Measurements from ENCODE around the gene TDG.
"Not testable (repeated sequence)": the region's sequence is repeated elsewhere in the genome, so short reads cannot be mapped to it uniquely, and the experiment has no call there.

TDG gene

GRCh38 chr12:103962493-103962892, 3.2 kb upstream of the TDG start:
- DNase-seq = no peak

GRCh38 chr12:103964805-103965204, 867 bp upstream of the TDG start:
- DNase-seq = no peak

GRCh38 chr12:103965255-103965589, 450 bp upstream of the TDG start:
- no peak for DNase-seq

GRCh38 chr12:103966736-103967135, 1.1 kb downstream of the TDG start:
- DNase-seq = no peak

- DNase-seq = no peak
Observed at GRCh38 chr12:103969391-103969790, 3.7 kb downstream of the TDG start.

GRCh38 chr12:103973909-103974308, 8.2 kb downstream of the TDG start:
- DNase-seq = no peak

DNA sequence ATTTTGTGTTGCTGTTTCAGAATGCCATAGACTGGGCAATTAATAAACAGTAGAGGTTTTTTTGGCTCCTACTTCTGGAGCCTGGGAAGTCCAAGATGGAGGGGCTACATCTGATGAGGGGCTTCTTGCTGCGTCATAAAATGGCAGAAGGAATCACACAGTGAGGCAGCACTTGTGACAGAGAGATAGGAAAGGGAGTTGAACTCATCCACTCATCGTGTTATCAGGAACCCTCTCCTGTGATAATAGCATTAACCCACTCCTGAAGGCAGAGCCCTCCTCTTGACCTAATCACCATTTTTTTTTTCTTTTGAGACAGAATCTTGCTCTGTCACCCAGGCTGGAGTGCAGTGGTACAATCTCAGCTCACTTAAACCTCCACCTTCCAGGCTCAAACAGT, 9.7 kb downstream of the TDG start:
- DNase-seq = no peak

- no peak for DNase-seq
Observed at GRCh38 chr12:103978384-103978982, 12.8 kb downstream of the TDG start.

DNA sequence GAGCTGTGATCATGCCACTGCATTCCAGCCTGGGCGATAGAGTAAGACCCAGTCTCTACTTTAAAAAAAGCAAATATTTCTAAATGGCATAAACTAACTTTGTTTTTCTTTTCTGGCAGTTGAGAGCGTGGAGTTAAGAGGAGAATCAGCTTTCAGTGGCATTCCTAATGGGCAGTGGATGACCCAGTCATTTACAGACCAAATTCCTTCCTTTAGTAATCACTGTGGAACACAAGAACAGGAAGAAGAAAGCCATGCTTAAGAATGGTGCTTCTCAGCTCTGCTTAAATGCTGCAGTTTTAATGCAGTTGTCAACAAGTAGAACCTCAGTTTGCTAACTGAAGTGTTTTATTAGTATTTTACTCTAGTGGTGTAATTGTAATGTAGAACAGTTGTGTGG, 21.2 kb downstream of the TDG start:
- DNase-seq = no peak

- no peak for DNase-seq
Observed at GRCh38 chr12:103994235-103994634, 28.6 kb downstream of the TDG start.

DNA sequence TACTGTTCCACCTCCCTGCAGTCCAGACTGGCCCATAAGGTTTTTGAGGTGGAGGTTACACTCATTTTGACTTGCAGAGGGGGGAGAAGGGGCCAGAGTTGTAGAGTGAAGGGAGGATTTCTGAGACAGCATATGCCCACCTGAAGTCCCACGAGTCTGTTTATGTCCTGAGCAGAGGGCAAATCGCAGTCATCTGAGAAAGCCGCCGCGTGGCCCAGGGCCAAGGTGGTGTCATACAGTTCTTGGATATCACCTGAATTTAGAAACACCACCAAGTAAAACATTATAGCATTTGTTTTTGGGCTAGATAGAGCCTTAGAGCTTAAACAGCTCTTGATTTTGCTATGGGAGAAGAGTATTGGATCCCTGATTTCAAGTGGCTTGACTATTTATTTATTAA, 30.9 kb downstream of the TDG start:
- DNase-seq = no peak

DNA sequence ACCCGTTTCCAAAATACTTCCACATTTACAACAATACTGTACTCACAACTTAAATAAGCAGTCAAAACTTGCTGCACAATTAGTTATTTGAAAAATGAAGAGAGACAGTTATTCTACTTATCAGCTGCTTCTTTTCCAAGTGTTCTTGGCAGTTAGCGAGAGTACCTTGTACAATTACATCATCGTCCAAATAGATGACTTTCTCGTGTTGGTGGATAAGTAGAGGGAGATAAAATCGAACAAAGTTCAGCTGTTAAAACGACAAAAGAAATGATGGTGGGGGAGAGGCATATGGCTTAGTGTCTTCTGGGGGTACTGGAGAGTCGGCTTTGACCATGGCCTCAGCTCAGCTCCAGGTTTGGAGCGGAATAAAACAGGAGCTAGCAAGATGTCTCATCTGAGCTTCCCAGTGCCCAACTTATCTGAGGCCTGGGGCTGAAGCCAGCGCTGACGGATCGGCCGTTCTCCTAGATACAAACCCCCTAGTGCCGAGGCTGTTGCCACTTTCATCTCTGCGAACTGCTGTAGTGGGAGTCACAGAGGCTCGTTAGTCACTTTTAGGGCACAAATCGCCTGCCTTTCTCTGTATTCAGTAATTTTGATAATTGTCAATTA, 31.7 kb downstream of the TDG start:
- no peak for DNase-seq

DNA sequence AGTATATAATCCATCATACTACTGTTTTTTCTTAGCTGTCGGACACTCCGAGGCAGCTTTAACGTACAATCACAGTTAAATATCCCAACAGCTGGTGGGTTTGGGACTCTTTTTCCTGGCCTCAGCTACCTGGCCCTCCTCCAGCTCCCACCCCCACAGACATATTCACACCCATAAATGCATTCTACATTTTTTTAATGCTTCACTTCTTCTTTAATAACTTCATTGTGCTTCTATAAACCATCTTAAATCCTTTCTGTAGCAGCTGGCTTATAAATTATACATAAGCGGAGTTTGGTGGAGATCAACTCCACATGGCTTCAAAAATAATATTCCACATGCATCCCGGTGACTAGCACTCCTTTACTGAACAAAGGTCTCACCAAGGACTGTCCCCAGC, 33.3 kb downstream of the TDG start:
- DNase-seq = no peak

DNA sequence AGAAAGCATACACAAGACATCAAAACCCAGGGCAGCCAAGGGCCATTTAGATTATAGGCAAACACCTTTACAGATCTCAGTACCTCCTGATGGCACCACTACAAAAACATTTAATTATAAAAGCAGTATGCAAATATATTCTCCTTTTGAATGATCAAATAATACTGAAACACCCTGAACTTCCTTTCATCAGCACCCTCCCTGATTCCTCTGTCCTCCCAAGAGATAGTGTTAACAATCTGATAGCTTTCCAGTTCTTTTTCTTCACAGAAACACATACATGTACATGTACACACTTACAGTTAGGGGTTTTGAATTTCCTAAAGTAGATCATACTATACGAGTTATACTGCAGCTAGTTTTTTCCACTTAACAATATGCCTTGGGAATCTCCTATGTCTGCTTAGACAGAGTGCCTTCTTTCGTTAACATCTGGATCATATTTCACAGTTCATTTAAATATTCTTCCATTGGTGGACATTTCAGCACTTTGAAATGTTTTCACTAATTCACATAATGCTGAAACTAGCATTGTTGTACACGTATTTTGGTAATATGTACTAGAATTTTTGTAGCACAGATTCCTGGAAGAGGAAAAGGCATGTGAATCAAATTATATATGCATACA, 35.2 kb downstream of the TDG start:
- no peak for DNase-seq

DNA sequence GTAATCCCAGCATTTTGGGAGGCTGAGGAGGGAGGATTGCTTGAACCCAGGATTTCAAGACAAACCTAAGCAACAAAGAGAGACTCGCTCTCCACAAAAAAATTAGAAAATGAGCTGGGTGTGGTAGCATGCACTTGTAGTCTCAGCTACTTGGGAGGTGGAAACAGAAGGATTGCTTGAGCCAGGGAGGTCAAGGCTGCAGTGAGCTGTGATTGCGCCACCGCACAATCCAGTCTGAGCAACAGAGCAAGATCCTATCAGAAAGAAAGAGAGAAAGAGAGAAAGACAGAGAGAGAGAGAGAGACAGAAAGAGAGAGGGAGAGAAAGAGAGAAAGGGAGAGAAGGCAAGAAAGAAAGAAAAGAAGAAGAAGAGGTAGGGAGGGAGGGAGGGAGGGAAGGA, 37.0 kb downstream of the TDG start:
- DNase-seq = no peak

DNA sequence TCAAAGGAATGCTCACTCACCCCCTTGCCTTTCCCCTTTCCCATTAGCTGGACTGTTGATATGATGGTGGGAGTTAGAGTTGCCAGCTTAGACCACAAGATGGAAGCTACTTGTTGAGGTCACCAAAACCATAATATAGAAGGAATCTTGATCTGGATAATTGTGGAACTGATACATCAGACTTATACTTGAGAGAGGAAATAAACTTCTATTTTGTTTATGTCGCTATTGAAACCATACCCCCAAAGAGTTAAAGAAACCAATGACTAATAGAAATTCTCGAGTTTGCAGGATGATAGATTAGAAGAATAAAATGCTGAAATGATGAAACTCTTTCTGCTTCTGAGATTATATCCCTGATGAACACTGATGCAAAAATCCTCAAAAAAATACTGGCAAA, 37.9 kb downstream of the TDG start:
- no peak for DNase-seq

- no peak for DNase-seq
Observed at GRCh38 chr12:104006929-104007328, 41.3 kb downstream of the TDG start.

DNA sequence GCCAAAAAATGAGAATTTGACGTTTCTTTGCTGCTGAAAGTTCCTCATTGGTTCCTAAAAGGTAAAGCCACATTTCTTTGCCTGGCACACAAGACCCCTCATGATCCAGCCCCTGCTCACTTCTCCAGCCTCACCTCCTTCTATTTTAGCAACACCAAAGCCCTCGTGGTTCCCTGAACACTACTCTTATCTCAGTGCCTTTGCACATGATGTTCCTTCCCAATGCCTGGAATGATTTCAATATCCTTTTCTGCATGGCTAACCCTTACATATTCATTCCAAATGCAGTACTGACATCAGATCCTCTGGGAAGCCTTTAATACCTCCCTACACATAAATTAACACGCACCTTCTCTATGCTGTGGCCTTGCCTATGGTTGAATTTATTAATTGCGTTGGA, 44.4 kb downstream of the TDG start:
- DNase-seq = no peak

DNA sequence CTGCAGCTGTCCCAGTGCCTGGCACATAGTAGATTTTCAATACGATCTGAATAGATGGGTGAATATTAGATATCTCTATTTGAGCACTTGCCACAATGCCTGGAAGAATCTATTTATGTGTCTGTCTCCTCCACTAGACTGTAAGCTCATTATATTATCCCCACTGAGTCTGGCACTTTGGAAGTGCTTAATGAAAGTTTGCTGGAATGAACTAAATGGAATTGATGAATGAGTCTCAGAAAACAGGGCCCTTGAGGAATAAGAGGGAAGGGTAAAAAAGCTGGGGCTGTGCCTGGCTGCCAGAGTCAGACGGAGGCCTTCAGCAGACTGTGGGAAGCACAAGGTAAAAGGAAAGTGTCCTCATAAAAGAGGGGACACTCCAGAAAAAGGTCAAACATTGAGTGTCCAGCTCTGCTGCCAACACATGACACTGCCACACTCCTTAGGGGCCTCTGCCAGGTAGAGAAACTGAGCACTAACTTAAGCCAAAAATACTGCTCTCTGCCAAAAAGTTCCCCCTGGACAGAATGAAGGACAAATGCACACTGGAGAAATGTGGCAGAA, 45.0 kb downstream of the TDG start:
- DNase-seq = no peak

GRCh38 chr12:104011253-104011652, 45.6 kb downstream of the TDG start:
- DNase-seq = no peak

GRCh38 chr12:104012331-104012730, 46.7 kb downstream of the TDG start:
- no peak for DNase-seq

DNA sequence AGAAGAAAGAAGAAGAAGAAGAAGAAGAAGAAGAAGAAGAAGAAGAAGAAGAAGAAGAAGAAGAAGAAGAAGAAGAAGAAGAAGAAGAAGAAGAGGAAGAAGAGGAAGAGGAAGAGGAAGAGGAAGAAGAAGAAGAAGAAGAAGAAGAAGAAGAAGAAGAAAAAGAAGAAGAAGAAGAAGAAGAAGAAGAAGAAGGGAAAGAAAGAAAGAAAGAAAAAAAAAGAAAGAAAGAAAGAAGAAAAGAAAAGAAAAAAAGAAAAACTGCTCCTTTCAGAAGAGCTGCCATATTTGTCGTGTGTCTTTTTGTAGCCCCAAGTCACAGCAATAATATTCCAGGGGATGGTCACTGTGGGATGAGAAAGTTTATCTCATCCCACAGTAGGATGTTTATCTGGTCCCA, 56.2 kb downstream of the TDG start:
- DNase-seq = not testable (repeated sequence)

DNA sequence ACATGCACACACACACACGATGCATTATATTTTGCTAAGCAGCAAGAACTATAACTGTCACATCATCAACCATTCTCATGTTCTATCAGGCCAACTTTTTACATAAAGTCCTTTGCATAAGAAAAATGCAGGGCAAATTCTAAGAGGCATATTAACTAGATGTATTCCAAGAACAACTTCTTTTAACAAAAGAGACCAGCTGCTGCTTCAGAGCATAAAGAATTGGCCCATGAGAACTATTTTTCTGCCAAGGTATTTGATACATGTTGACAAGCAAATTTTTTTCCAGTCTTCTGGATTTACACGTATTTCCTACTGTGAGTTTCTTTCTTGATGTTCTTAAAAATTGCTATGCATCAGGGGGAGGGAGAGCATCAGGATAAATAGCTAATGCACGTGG, 57.1 kb downstream of the TDG start:
- no peak for DNase-seq

DNA sequence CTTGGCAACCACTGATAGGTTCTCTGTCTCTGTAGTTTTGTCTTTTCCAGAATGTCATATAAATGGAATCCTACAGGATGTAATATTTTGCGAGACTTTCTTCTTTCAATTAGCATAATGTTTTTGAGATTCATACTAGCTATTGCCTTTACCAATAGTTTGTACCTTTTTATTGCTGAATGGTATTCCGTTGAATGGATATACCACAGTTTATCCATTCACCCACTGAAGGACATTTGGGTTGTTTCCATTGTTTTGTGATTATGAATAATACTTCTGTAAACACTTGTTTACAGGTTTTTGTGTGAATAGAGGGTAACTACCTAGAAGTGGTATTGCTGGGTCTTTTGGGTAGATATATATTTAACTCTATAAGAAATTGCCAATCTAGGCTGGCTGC, 58.0 kb downstream of the TDG start:
- DNase-seq = no peak

GRCh38 chr12:104024348-104024747, 58.7 kb downstream of the TDG start:
- no peak for DNase-seq
